ENCODE measurements around the gene MIGA2.
"Not testable (repeated sequence)": the region's sequence is repeated elsewhere in the genome, so short reads cannot be mapped to it uniquely, and the experiment has no call there.

DNA sequence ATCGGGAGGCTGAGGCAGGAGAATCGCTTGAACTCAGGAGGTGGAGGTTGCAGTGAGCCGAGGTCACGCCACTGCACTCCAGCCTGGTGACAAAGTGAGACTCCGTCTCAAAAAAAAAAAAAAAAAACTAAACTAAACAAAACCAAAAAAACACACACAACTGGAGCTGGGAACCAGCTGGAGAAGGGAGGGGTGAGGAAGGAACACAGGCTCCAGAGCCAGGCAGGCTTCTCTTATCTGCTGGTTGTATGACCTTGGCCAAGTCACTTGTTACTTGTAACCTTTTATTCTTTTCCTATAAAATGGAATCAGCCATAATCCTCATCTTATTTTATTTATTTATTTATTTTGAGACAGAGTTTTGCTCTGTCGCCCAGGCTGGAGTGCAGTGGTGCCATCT, 32.3 kb upstream of the MIGA2 start:
- not testable (repeated sequence) for TF ChIP-seq POLR2AphosphoS5 (IDR thresholded peaks at IDR 0.05)
- TF ChIP-seq, protein P1, sequence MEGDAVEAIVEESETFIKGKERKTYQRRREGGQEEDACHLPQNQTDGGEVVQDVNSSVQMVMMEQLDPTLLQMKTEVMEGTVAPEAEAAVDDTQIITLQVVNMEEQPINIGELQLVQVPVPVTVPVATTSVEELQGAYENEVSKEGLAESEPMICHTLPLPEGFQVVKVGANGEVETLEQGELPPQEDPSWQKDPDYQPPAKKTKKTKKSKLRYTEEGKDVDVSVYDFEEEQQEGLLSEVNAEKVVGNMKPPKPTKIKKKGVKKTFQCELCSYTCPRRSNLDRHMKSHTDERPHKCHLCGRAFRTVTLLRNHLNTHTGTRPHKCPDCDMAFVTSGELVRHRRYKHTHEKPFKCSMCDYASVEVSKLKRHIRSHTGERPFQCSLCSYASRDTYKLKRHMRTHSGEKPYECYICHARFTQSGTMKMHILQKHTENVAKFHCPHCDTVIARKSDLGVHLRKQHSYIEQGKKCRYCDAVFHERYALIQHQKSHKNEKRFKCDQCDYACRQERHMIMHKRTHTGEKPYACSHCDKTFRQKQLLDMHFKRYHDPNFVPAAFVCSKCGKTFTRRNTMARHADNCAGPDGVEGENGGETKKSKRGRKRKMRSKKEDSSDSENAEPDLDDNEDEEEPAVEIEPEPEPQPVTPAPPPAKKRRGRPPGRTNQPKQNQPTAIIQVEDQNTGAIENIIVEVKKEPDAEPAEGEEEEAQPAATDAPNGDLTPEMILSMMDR (IDR thresholded peaks at IDR 0.05 in 8 of 11, conservative IDR thresholded peaks at IDR 0.05 in 3 of 11): not testable (repeated sequence)

Measured in spleen (tissue), 7 donors.